Thyroid gland (tissue), 4 donors: ENCODE data around the gene ZFC3H1.

Experiments
- POLR2A ChIP-seq, 2 donors: fragments of 450-650 bp; IDR thresholded peaks; one replicate each; pipeline ENCODE4 v1.6.1; 2017; ENCODE audit warnings: antibody characterized with exemption in 2 of 2, mild to moderate bottlenecking in 2 of 2, moderate library complexity in 1 of 2
- TF ChIP-seq, protein P1 (sequence below), 6 experiments: fragments of 200-600 bp in 3 of 6; fragments of 450-650 bp in 3 of 6; sonication (generic) in 3 of 6; IDR thresholded peaks; one replicate each; pipeline ENCODE4 v1.5.1; 2016 to 2019; ENCODE audit warnings: antibody characterized with exemption in 6 of 6, mild to moderate bottlenecking in 2 of 6, inconsistent platforms in 1 of 6, moderate library complexity in 1 of 6

- TF ChIP-seq, protein P1, sequence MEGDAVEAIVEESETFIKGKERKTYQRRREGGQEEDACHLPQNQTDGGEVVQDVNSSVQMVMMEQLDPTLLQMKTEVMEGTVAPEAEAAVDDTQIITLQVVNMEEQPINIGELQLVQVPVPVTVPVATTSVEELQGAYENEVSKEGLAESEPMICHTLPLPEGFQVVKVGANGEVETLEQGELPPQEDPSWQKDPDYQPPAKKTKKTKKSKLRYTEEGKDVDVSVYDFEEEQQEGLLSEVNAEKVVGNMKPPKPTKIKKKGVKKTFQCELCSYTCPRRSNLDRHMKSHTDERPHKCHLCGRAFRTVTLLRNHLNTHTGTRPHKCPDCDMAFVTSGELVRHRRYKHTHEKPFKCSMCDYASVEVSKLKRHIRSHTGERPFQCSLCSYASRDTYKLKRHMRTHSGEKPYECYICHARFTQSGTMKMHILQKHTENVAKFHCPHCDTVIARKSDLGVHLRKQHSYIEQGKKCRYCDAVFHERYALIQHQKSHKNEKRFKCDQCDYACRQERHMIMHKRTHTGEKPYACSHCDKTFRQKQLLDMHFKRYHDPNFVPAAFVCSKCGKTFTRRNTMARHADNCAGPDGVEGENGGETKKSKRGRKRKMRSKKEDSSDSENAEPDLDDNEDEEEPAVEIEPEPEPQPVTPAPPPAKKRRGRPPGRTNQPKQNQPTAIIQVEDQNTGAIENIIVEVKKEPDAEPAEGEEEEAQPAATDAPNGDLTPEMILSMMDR (IDR thresholded peaks at IDR 0.05) = no peak
- TF ChIP-seq POLR2A (IDR thresholded peaks at IDR 0.05) = no peak
Measured at GRCh38 chr12:71661977-71662530, 1.6 kb downstream of the ZFC3H1 start.
